ENCODE measurements around the gene BTN1A1. TPM values are rescaled to one million over a fixed set of nuclear protein-coding genes. Genes with fewer than 3 reads are reported as not detected.

The BTN1A1 gene
- total and polyA plus RNA-seq, 9 of the 15 experiments (the other 6 are each of a cell fraction or from before 2014, with no cell fraction given): 0.01 to 0.15 (median 0.06) TPM; not detected in 4

GRCh38 chr6:26459023-26459810 lies 40.9 kb upstream of the BTN1A1 start:
- H3K36me3 ChIP-seq (ENCODE audit: control insufficient read depth, insufficient read depth, low read length): peaks cover 47% of the 10 kb centered on the region
- POLR2A ChIA-PET: interaction anchor here (0.6 kb wide), 1 partner anchor 260 kb away, joined by 3 read pairs; a partner anchor contains a TSS
- H2AFZ ChIP-seq (ENCODE audit: low read depth, low read length): no peak overlapping the region
- WGBS (ENCODE audit: insufficient coverage, low coverage, missing lambda C conversion rate): 86% methylated on average over 16 of the region's 16 CpGs
- CTCF ChIA-PET (ENCODE audit: low intra/inter-chr PET ratio): no interaction called here
- ATAC-seq (no peak), FAIRE-seq (no peak), DNase-seq (ENCODE audit: extremely low read depth in 1 of 4, low spot score in 3 of 4) (no peak)
- peaks cover 23% of the 10 kb centered on the region for H3K79me2 ChIP-seq (ENCODE audit: control insufficient read depth, insufficient read depth, low read length)
- peak overlapping the region; percentile 5; the same call in 1 of the 2 replicates for H3K4me2 ChIP-seq (ENCODE audit: insufficient read depth, low read length)
- H3K9me1 ChIP-seq (ENCODE audit: control insufficient read depth, insufficient read depth, low read length): no peaks in the 10 kb centered on the region
- BruUV-seq (replicated peaks): no TSS peak
- intact Hi-C loops (cut with micrococcal nuclease) (no loop called here), in situ Hi-C loops (cut with MboI) (no loop called here)
- H3K4me1 ChIP-seq (replicated peaks in 1 of 2; ENCODE audit: control insufficient read depth in 2 of 2, insufficient read depth in 2 of 2, low read length in 2 of 2): peaks cover 6 to 14% of the 10 kb centered on the region in 2 experiments; a peak in 3 of 5 replicates
- no peak overlapping the region for H3K27ac ChIP-seq (ENCODE audit: extremely low read depth, low read depth, low read length)
- no peaks in the 10 kb centered on the region for H3K9me3 ChIP-seq (replicated peaks; ENCODE audit: control insufficient read depth, insufficient read depth, low read depth, low read length)
- no peaks in the 10 kb centered on the region for H4K20me1 ChIP-seq (replicated peaks; ENCODE audit: control insufficient read depth, insufficient read depth, low read length)
- peak overlapping the region in 1 of 2 experiments; percentile 60; a peak in 1 of 4 replicates for H3K9ac ChIP-seq (ENCODE audit: insufficient read depth in 1 of 2, low read depth in 2 of 2, low read length in 2 of 2)
- H3K27me3 ChIP-seq (ENCODE audit: control insufficient read depth in 2 of 2, insufficient read depth in 2 of 2, low read length in 2 of 2): no peaks in the 10 kb centered on the region
- H3K4me3 ChIP-seq: no peak overlapping the region
- TF ChIP-seq TGIF2 (CRISPR knock-in tag; IDR thresholded peaks at IDR 0.05) (no peak), FOXA3 (CRISPR knock-in tag; conservative IDR thresholded peaks at IDR 0.05 in 1 of 2, IDR thresholded peaks at IDR 0.05 in 1 of 2) (peak in 1 of 2 experiments; percentile 50; a peak in 1 of 4 replicates), GATAD2A (IDR thresholded peaks at IDR 0.05) (no peak), ZNF445 (CRISPR knock-in tag; IDR thresholded peaks at IDR 0.05; ENCODE audit: low read depth) (no peak), U2AF2 (optimal IDR thresholded peaks at IDR 0.05; ENCODE audit: low read depth, low read length) (no peak), ZNF699 (CRISPR knock-in tag; IDR thresholded peaks at IDR 0.05; ENCODE audit: insufficient replicate concordance) (no peak), ZKSCAN1 (IDR thresholded peaks at IDR 0.05; ENCODE audit: low read depth, low read length) (no peak), ATF4 (CRISPR knock-in tag; IDR thresholded peaks at IDR 0.05) (no peak), TEAD1 (CRISPR knock-in tag; IDR thresholded peaks at IDR 0.05) (0 out of 4 replicates have a peak, but pooled peaks of 1 of the 2 experiments have one; percentile 16), HNRNPLL (IDR thresholded peaks at IDR 0.05; ENCODE audit: low read depth, low read length, poor library complexity, severe bottlenecking) (no peak), USF1 (CRISPR knock-in tag; IDR thresholded peaks at IDR 0.05) (peak; percentile 38; the same call in 1 of the 2 replicates), ZFP1 (CRISPR knock-in tag; IDR thresholded peaks at IDR 0.05) (no peak)
